GM21529 (cell line): ENCODE results near the gene NRXN3.
"Not testable (repeated sequence)": the region's sequence is repeated elsewhere in the genome, so short reads cannot be mapped to it uniquely, and the experiment has no call there.

Source experiments
- ATAC-seq: cut with Tn5 transposase; IDR thresholded peaks from one replicate; pipeline ENCODE4 v1.9.1; 2021; ENCODE audit not compliant: unreplicated experiment

The NRXN3 gene

DNA sequence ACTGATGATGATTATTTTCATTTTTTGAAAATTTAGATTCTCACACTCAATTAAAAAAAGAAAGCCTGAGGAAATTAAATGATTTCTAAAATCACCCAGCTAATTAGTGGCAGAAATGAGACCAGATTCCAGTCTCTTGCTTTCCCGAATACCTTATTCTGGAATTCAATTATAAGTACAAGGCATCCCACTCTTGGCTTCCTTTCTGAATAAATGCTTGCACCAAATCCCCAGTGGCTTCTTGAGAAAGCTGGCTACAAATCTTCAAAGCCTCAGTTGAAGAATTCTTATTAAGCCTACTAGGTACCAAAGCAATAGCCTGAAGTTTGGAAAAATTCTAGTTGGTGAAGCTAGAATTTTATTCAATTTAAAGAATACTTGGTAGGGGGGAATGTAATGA lies 1564.5 kb downstream of the NRXN3 start:
- no peak for ATAC-seq

DNA sequence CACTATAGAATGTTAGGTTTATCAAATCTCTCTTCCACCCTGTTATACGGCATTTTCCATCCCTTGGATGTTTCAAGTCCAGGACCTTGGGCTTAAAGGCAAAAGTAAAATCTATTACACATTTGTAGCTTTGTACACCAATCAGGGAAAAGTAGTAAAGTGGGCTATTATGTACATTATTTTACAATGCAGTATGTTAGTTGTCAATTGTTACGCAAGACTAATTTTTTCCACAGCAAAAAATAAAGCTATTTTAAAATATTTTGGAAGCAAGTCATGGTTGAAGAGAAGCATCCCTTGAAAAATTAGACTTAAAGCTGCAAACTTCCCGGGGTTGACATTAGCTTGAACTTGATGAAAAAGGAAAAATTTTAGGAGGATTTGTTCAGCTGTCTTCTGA lies 1564.9 kb downstream of the NRXN3 start:
- ATAC-seq, result no peak

DNA sequence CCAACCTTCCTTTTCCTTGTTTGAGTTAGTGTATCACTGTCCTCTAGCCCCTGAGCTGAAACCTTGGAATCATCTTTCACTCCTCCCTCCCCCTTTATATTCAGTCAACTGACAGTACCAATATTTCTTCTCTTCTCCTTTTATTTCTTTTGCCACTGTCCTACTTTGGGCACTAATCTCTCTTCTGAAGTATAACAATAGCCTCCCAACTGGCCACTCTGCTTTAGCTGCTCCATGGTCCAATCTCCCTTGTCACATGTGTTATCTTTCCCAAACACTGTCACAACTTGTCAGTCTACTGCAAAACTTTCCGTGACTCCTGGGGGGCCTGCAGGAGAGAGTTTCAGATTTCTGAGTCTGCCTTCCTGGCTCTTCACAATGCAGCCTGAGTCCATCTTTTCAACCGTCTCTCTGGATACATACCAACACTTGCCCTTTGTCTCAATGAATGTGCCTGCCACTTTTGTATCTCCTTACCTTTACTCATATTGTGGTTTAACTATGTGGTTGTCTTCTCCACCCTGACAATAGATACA lies 1570.0 kb downstream of the NRXN3 start:
- ATAC-seq, result no peak

DNA sequence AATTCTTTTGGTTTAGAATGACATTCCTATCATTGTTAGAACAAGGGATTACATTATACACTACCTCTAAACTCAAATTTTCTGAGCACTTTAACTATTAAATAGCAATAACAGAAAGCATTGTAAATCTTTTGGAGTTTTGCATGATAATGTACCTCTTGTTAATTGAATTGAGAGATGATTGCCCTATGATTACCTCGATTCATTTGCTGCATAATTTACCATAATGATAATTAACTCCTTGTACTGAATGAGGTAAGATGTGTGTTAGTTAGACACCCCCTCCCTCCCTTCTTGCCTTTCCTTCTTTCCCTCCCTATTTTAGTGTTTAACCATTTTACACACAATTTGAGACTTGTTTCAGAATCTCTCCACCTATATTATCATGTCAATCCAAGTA lies 1572.0 kb downstream of the NRXN3 start:
- ATAC-seq, result no peak

DNA sequence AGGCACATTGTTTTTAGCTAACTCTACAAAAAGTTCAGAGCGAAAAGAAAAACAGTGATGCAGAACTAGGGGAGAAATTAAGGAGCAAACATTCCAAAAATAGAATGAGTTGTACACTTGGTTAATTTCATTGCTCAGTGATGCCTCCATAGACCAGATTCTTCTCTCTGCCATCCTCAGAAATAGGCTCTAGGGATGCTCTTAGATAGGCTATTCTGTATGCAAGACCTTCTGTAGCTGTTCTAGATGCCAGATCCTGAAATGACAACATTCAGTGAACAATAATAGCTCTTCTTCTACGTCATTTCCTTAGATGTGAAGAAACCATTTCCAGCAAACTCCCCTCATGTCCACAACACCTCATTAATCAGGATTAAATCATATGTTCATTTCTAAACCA lies 1574.9 kb downstream of the NRXN3 start:
- no peak for ATAC-seq

DNA sequence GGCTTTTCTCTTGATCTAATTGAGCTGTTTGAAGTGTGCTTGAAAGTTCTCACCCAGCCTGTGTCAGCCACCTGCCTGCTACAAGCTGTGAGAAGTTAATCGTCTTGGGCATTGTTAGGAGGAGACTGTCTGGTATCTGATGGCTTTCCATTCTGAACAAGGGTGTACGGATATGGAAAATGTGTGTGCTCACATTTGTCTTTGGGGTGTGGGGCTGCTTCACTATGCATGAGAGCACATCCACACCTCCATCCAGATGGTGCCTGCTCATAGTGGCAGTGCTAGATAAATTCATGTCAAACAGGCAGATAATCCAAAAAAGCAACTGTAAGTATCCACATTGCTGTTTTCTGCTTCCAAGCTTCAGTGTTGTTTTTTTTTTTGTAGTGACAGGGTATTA lies 1578.9 kb downstream of the NRXN3 start:
- ATAC-seq, result no peak

DNA sequence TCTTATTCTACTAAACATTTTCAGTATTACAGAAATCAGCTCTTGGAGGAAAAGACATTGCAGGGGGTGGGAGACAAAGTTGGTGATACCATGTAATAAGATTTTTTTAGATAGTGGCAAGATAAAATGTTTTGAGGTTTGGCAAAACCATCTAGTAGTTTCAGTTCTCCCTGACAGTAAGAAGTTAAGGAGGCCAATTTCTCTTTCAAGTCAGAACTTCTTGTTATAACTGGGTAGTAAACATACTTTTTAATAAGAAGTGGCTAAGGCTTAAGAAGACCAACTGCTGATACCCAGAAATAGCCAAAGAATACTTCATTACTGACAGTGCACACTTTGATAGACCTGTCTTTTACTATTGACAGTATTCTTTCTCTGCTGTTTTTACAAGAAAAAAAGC lies 1588.8 kb downstream of the NRXN3 start:
- ATAC-seq, result no peak

DNA sequence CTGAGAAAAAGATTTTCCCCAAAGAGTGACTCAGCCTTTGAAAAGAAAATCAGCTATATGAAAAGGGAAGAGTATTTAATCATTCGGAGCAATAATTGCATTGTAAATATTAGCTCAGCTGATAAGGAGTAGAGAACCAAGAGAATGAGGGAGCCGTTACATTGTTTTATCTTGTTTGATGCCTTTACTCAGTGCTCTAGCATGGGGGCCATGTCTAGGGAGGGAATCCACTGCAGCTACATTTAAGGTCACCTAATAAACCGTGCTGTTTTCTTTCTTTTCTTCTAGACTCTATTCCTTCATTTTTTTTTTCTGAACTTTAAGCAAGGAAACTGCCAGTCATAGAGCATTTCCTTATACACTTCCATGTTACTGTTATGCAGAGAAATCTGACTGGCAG lies 1594.2 kb downstream of the NRXN3 start:
- ATAC-seq, result no peak

DNA sequence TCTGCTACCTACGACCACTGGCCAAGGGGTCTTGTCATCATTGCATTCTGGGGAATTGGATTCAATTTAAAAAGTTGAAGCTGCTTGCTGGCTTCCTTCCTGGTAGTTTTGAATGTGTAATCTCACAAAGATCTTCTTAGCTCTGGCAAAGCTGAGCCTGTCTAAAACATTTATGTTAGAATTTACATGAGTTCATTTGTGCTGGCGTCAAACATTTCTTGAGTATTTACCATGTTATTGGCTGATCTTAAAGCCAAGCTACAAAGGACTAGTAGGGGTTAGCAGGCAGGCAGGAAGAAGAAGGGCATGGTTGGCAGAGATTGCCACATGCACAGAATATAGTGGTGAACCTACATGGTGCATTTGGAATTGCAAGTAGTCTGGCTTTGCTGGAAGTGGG lies 1596.3 kb downstream of the NRXN3 start:
- ATAC-seq, result no peak

DNA sequence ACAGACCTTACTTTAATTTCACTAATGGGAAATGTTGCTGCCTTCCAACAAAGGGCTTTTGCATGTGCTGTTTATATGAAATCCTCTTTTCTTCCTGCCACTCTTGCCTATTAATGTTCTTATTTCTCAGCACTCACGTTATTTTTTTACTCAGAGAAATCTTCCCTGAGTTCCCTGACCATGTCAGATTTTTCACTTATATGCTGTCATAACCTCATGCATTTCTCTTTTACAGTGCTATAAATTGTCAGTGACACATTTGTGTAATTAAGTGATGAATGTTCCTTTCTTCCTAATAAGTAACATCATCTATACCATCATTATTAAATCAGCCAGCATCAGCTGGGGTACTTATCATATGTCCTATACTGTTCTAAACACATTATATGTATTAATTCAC lies 1597.1 kb downstream of the NRXN3 start:
- ATAC-seq, result no peak

DNA sequence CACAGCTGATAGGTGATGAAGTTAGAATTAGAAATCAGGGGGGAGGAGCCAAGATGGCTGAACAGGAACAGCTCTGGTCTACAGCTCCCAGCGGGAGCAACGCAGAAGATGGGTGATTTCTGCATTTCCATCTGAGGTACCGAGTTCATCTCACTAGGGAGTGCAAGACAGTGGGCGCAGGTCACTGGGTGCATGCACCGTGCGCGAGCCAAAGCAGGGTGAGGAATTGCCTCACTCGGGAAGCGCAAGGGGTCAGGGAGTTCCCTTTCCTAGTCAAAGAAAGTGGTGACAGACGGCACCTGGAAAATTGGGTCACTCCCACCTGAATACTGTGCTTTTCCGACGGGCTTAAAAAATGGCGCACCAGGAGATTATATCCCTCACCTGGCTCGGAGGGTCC lies 1597.5 kb downstream of the NRXN3 start:
- ATAC-seq, result not testable (repeated sequence)

DNA sequence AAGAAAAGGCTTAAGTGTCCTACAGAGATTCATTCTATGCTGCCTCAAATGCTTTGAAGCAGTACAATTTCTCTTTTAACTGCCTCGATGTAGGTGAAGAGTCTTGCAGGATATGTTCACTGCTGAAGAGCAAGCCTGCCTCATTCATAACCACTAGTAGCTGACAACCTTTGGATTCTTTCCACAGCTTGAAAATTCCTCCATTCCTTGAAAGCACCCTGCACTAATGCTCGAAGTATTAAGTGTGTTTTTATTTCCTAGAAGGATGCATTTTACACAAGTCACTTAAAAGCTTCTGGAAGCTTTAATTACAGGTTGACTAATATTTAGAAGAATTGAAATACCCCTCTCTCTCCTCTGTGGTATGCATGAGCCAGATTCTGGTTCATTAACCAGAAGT lies 1611.7 kb downstream of the NRXN3 start:
- no peak for ATAC-seq

DNA sequence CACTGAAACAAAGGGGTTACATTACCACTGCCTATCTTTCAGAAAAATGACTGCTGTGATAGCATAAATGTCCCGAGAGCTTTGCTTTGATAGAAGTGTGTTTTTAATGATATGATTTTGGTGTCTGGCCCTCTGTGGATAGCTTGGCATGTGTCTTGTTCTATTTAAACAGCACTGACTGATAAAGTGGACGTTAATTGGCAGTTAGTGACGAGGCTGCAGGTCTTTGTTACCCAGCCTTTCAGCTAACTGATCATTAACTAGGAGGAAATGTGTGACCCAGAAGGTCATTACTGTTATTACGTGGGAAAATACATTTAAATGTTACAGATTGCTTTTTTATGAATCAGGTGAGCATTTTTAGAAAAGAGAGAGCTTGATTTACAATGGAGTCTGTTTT lies 1612.9 kb downstream of the NRXN3 start:
- no peak for ATAC-seq

DNA sequence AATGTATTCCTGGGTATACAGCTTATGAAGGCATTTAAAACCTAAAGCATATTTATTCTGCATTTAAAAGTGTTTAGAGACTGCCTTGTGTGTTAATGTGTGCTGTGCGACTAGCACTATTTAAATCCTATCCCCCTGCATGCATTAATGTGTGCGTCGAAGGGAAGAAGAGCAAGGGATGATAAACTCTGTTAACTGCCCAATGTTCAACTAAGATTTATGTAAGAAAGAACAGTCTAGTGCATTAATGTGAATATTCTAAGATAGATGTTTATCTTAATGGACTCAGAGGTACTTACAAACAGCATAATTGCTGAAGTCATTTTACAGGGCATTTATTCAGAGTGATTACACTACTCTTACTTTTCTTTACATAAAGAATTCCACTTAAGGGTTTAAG lies 1616.3 kb downstream of the NRXN3 start:
- ATAC-seq, result no peak

DNA sequence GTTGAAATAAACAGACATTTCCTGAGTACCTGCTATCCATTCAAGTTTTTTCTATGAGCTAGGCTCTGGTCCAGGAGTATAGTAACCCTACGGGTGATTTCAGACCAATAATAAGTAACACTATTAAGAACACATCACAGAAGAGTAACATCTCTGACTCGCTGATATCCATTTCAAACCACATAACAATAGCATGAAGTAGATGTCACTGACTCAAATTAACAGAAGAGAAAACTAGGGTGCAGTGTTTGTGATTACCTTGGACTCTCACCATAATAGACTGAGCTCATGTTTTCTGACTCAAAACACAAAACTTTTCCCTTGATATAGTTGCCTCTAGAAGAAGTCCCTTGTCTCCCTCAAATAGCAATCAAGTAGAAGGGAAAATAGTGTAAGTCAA lies 1618.2 kb downstream of the NRXN3 start:
- ATAC-seq, result no peak

DNA sequence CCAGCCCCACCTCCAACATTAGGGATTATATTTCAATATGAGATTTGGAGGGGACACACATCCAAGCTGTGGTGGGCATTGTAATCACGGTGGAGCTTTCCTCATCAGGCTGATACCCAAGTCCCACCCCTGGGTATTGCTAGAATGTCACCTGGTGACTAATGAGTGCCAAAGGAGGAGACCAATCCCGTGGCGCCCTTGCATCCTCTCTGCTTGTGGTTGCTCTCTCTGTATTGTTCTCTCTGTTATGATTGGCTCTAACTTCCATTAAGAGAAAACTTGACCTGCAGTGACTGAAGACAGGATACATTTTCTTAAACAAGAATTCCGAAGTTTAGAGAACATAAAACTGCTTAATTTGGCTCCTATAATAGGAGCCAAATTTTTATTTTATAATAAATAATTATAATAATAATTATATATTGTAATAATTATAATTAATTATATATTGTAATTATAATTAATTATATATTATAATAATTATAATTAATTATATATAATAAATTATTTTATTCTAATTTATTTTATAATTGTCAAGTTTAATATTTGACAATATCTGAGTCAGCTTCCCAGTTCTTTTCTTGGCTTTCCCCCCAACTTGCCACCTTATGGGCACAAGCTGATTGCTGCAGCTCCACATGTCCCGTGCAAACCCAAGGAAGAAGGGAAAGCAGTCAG lies 1621.0 kb downstream of the NRXN3 start:
- no peak for ATAC-seq

DNA sequence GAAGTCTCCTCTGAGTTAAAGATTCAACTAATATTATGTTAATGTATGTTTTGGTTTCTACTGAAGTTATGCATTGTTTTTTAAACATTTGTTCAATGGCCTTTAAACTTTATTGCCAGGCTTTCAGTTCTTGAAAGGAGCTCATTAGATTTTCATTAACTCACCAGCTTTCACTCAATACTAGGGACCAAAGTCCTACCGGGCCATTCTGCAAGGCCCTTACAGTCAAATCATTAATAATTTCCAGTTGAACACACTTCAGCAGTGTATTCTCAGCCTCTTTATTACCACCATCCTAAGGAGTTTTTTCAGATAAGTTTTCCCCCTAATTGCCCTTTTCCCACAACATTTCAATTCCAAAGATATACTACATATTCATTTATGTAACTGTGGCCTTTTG lies 1631.9 kb downstream of the NRXN3 start:
- ATAC-seq, result no peak

DNA sequence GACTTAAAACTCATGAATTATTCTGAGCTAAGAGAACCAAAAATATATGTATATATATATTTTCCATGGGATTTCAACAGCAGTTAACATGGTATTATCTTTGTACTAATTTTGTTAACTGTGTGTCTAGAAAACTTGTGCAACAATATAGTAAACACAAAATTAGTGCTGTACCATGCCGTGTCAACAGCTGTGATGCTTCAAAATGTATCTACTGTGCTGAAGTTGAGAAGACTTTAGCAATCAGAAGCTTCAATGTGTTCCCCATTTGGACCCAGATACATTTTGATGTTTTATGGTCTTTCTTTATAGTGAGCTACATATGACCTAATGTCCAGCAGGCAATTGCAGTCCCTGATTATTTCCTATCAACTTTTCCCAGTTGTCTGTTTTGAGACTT lies 1635.5 kb downstream of the NRXN3 start:
- ATAC-seq, result no peak

DNA sequence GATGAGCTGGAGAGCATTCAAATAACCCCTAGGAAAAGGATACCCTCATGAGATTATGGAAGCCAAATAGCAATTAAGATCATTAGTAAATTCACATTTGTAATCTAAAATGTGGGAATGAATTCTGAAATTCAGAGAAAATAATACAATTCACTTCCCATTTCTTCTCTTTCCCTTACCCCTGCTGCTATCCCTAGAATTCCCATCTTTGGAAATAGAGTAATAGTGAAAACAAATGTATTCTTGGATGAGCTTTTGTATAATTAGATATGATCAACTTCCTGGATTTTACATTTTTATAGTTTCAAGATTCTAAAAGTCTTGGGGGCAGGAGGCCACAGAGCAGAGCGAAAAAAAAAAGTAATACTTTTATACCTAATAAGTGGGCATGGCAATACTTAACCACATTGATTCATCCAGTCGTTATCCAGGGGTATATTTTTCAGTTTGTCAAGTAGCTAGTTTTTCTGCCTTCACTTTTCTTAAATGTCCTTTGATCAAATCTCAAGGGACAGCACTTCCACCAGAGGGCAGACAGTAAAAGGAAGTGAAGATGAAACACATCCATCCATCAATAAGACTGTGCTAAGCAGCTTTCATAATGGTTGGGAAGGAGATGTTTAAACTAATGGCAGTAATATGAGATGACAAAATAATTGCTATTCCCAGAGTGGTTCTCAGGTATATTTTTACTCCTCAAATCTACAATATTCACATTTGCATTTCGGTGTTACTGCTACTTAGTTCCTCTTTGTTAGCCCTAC lies 1639.9 kb downstream of the NRXN3 start:
- ATAC-seq, result no peak

DNA sequence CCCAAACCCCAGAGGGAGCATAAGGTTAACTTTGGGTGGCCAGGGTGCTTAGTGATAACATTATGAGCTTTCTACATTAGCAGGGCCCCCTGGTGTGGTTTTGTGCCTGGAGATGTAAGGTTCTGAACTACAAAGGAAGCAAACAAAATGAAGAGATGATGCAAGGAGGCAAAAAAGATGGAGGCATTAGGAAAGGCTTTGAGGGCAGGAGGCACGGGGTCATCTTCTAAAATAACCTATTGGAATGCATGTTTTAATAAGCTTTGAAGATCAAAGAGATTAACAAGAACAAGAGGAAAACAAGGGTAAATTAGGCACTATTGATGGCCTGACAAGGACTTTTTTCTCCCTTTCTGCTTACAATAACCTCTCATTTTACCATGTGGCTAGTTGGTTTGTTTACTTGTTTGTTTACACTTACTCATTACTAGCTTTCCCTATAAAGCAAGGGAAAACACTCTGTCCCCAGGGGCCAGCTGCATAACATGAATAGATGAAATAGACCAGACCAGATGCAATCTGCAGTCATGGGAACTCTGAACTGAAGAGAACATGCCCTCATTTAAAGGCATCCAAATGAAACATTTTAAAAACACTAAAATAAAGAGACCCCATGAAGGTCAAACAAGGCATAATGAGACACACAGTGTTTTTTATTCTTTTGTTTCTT lies 1650.8 kb downstream of the NRXN3 start:
- no peak for ATAC-seq

DNA sequence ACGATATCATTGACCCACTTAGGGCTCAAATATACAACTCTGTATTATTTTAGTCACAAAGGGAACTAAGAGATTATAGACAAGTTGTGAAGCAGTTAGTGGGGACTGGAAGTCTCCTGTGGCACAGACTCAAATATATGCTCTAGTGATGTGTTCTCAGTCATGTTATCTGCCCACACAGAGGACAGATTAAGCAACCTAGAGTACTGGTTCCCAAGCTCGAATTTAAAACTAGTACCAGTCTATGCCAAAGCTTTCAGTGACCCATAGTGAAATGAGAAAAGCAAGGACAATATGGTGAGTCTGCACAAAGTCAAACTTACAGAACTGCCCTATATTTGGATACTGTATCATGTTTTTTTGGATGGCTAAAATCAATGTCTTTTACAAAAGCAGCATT lies 1651.9 kb downstream of the NRXN3 start:
- ATAC-seq, result no peak

DNA sequence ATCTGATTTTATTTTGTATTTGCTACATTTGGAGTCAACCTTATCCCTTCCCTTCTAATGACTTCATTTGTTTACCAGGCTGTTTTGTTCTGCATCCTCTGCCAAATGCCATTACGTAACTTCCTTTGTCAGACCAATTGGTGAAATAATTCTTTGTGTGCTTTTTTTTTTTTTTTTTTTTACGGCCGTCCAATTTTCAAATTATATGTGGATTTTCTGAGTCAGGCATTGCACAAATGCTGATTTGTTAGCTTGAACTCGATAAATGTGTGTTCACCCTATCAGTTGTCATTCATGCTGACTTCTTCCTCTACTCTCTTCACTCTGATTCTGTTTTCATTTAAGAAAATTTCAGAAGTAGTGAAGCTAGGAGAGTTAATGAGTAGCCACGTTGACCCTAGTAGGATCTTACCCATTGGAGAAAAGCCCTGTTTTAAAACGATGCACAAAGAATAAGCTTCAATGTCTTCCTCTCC lies 1654.9 kb downstream of the NRXN3 start:
- no peak for ATAC-seq
